HPDE6-E6E7 (cell line): Measurements from ENCODE around the gene PZP.
"Not testable (repeated sequence)": the region's sequence is repeated elsewhere in the genome, so short reads cannot be mapped to it uniquely, and the experiment has no call there.

Experiments
- DNase-seq: peaks from one replicate; pipeline ENCODE4 v3.0.0; 2011; ENCODE audit warnings: missing footprints; ENCODE audit errors: extremely low spot score

PZP gene

DNA sequence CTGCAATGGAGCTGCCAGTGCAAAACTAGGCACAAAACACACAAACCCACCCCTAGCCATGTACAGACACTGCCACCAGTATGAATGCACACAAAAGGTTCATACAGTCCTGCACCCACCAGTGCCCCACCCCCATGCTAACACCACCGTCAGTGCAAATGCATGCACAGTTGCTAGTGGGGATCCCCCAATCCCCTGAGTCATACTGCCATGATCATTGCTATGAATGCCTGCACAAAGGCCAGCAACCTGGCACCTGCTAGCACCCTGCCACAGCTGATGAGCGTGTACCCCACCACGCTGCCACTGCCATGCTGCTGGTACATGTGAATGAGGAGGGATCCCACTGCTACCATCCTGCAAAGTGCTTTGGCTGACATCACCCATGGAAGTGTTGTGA lies 23.9 kb downstream of the PZP start:
- DNase-seq: no peak

DNA sequence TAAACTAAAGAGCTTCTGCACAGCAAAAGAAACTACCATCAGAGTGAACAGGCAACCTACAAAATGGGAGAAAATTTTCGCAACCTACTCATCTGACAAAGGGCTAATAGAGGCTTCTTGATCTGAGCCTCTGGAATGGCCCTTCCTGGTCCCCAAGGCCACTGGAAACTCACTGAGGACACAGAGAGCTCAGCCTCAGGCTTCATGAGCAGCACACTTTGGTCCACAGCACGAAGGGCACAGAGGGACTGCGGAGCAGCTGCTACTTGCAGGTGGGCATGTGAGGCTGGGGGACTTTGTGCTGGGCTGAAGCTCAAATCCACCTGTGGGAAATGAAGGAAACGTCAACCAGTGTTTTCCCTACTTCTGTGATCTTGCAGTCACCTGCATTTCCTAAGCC lies 27.4 kb downstream of the PZP start:
- no peak for DNase-seq

DNA sequence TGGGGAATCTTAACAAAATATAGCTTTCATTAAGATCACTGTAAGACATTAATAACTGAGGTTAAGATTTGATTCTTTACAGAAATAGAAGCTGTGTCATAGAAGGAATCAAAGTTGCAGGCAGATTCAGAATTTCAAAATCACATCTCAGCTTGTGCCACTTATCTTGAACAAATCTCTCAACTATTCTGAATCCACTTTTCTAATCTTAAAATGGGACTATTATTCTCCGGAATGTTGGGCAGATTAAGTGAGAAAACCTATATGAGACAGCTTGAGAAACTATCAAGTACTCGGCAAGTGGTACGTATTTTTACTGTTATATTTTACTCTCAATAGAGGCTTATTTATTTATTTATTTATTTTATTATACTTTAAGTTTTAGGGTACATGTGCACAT lies 28.4 kb downstream of the PZP start:
- no peak for DNase-seq

DNA sequence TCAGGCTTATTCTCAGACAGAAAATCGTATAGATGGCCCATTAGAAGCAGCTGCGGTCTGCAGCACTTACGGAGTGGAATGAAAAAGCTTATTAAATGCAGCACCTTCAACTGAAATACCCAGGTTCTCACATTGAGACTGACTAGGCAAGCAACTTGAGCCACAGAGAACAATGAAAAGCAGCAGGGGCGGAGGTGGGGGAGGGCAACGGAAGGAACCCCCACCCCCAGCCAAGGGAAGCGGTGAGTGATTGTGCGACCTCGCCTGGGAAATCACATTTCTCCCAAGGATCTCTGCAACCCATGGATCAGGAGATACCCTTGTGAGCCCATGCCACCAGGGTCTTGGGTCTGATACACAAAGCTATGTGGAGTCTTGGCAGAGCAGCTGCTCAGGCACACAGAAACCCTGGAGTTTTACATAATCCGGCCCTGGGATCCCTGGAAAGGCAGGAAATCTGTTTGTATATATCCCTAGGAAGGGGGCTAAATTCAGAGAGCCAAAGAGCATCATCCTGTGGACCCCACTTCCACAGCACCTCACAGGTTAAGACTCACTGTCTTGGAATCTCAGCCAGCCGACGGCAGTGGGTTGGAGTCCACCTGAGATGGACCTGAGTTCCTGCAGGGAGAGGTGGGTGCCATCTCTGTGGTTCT lies 38.1 kb downstream of the PZP start:
- no peak for DNase-seq

DNA sequence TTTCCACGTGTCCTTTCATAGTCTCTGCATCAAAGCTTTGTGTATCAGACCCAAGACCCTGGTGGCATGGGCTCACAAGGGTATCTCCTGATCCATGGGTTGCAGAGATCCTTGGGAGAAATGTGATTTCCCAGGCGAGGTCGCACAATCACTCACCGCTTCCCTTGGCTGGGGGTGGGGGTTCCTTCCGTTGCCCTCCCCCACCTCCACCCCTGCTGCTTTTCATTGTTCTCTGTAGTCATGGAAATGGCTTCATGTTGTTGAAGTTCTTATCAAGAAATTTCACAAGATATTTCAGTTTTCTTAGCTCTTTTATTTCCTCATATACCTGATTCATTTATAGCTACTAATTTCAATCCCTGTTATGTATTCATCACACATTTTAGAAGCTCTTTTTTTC lies 40.9 kb downstream of the PZP start:
- not testable (repeated sequence) for DNase-seq

DNA sequence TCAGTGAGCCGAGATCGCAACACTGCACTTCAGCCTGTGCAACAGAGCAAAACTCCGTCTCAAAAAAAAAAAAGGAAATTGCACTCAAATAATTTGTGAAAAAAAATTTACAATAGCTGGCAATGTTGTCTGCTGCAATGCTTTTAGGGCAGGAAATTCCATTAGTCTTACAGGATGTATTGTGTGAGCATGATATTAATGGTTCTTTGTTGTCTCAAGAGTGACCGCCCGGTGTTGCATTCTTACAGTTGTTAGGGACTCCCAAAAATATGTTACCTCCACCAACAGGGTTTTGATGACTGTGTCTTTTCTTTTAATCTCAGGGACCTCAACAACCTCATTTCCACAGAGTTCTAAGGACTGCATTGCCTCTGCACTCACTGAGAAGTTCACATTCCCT lies 44.8 kb downstream of the PZP start:
- DNase-seq: no peak

DNA sequence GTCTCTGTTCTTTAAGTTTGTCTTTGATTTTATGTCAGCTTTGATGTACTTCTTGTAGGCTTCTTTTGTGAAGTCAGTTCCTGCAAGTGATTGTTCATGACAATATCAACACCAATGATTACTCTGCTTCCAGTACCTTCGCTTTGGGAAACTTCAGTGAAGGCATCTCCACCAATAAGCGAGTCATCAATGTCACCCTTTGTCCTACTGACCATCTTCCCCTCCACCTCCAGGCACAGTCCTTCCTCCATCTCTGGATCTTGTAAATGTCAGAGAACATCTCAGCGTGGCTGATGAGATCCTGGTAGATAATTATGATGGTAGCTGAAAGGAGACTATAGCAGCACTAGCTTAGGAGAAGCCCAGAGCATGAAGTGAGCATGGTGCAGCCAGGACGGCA lies 52.1 kb downstream of the PZP start:
- no peak for DNase-seq

DNA sequence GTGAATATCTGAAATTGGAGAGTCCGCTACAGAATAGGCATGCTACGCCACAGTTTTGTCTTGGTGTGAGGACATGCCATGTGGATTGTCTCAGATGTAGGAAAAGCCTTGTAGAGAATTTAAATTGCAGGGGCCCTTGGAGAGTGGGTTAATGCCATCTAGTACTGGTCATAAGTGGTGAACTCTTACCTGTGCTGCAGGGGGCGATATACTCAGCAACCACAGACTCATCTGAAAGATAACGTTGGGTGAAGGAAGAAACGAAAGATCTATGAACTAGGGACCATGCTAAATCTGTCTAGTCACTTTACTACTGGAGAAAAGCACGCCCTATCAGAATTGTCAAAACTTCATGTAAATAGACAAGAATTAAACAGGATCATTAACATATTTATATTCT lies 58.8 kb downstream of the PZP start:
- no peak for DNase-seq

DNA sequence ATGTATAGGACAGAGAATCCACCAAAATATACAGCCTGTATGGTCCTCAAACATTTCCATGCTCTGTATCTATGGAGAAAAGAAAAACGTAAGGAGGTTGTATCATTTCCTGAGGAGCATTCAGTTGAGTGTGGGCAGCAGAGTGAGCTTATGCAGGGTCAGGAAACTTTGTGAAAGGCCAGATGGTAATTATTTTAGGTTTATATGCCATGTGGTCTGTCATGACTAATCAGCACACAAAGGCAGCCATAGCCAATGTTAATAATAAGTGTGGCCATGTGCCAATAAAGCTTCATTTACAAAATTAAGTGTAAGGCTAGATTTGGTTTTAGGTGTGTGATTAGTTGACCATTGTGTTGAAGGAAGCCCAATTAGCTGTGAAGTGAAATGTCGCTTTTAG lies 59.3 kb downstream of the PZP start:
- DNase-seq: no peak

DNA sequence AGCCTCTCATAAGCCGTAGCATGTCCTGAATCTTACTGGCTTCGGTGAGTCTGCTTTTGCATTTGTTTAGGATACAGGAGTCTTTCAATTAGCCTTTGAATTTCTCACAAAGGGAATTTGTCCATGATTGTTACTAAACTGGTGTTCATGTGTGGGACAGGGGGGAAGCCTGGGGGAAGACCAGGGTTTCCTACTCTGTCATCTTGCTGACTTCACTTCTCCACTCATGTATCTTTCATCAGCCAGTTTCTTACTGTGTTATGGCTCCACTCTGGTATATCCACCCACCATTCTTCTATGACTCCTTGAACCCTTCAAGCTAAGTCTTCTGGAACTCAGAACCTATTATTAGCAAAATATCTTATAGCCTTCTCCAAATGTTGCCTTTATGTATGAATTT lies 60.7 kb downstream of the PZP start:
- DNase-seq: no peak

DNA sequence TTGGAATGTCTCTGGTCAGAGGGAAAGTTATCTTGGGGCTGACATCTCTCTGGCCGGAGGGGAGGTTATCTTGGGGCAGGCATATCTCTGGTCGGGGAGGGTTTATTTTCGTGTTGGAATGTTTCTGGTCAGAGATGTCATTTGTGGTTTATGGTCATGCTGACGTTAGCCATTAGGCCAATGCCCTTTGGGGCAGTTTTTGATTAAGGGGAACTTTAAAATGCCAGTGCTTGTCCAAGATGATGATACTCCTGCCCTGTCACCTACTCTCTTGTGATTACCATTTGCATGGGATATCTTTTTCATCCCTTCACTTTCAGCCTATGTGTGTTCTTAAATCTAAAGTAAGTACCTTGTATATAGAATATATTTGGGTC lies 63.5 kb downstream of the PZP start:
- no peak for DNase-seq

DNA sequence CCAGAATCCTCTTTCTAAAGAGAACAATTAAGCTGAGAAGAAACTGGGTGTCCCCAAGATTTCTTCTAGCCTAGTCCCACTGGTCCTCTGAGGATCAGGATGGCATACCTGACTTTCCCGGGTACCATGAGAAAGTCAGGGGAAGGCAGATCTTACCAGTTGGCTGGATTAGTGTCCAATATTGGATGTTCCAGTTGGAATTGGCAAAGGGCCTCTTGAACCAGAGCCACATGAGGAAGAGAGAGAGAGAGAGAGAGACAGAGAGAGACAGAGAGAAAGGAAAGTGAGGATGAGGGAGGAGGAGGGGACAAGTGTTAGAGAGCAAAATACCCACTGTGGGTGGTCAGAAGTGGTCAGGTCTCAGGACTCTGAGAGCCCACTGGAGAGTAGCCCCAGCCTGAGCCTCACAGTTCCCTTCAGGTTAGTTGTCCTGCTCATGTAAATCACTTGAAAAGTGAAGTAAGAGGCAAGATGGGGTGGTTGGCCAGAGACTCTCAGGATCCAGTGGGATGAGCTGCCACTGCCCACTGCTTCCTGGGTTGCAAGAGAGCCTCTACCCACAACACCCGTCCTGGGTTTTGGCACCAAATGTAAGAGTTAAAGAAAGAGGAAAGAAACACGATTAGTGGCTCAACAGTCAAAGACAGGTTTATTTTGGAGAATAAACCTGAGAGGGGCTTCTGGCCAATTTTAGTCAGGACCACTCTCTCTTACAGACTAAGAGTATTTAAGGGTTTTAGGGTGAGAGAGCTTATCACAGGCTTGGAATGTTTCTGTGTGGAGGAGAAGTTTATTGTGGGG lies 64.1 kb downstream of the PZP start:
- no peak for DNase-seq

DNA sequence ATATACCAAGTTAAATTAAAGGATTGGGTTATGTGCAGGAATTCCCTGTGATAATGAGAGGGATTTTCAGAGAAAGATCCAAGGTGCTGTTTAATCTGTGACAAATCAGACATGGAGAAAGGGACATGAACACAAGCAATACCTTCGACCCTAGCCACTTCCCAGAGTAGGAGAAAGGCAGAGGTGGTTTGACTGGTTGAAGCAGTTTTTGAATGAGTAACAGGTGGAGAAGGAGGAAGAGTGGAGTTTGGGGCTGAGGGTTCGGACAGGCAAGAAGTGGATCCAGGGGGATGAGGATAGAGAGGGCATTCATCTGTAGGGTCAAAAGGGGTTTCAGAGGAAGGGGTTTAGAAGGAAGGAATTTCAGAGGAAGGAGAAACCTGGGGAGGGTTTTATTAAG lies 65.1 kb downstream of the PZP start:
- no peak for DNase-seq

DNA sequence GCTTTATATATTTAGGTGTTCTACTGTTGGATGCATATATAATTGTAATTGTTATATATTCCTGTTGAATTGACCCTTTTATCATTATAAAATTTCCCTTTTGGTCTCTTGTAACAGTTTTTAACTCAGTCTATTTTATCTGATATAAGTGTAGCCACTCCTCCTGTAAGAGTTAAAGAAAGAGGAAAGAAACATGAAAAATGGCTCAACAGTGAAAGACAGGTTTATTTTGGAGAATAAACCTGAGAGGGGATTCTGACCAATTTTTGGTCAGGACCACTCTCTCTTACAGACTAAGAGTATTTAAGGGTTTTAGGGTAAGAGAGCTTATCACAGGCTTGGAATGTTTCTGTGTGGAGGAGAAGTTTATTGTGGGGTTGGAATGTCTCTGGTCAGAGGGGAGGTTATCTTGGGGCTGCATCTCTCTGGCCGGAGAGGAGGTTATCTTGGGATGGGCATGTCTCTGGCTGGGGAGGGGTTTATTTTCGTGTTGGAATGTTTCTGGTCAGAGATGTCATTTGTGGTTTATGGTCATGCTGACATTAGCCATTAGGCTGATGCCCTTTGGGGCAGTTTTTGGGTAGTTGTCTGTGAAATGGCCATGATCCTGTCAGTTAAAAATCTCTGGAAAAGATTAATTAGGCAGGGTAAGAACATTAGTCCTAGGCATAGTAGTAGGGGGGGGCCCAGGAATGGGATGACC lies 68.5 kb downstream of the PZP start:
- not testable (repeated sequence) for DNase-seq

DNA sequence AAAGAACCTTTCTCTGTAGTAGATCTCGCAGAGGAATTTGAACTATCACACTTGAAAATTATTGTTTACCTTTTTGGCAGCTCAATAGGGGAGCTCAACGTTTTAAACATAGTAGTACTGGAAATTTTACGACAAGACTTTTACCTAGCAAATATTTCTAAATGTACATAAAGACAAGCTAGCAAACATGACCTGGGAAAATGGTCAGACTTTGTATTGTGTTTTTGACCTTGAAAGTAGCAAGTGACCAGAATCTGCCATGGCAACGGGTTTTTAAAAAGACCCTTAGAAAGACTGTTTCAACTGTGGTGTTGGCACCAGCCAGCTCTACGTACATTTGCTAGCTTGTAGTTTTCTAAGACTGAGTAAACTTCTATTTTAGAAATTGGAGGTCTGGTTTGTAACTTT lies 72.3 kb downstream of the PZP start:
- no peak for DNase-seq

DNA sequence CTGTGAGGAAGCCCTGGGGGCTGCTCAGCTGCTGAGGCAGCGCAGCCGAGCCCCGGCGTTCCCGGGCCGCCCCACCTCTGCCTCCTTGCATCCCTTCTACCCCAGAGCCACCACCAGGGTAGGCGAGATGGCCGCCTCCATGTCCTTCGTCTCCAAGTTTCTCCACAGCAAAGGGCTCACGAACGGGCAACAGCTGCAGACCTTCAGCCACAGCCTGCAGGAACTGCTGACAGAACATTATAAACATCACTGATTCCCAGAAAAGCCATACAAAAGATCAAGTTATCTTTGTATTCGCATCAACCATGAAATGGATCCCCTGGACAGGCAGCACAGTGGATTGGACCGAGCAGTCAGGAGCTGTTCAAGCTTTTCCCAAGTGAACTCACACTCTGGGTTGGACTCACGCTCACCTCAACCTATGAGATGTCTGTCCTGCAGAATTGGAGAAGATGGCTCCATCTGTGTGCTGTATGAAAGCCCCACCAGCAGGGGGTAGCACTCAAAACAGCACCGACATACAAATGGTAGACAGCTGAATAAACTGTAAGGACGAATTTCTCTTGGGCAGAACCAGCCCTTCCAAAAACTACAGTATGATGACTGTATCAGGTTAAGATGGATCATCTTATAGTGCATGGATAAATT lies 73.1 kb downstream of the PZP start:
- DNase-seq: no peak

DNA sequence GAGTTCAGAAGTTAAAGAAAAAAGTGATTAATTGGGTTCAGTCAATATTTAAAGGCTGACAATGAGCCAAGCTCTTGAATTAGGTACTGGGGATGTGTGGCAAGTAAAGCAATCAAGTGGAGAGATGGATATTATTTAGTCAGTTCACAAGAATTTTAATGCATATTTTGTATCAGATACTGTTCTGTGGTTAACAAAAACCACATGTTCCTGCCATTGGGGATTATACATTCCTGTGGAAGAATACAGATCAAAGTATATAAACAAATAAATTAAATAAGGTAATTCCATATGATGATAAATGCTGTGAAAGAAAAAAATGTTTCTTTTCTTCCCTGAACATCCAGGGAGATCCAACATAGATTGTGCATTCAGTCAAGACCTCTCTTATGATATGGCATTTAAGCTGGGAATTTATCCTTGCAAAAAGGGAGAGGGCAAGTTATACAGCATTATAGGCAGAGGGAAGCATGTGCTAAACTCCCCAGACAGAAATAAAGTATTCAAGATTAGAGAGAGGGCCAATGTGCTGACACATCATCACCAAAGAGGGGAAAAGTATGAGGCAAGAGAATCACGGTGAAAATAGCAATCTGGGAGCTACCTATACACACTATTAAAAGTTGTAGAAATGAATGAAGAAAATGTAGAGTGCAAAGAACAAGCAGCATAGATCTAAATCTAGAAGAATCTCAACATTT lies 74.8 kb downstream of the PZP start:
- DNase-seq: no peak

DNA sequence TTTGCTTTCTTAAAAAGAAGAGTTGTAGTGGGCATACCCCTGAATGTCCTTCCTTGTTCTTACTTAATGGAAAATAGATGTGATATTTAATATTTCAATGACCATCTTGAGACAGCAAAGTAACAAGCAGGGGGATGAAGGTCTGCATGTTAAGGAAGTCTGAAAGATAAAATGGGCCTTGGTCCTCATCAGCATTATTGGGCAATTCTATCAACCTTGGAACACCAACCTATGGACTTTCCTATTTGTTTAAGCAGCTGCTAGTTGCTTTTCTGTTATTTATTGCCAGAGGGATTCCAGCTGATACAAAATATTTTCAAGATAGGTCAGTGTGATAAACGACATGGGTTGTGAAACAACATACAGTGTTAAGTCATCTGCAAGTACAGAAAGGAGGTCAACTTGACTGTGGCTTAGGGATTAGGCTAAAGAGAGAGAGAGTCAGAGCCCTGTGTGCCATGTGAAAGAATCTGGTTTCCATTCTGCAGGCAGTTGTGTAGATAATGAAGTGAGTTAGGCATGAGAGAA lies 76.1 kb downstream of the PZP start:
- no peak for DNase-seq

DNA sequence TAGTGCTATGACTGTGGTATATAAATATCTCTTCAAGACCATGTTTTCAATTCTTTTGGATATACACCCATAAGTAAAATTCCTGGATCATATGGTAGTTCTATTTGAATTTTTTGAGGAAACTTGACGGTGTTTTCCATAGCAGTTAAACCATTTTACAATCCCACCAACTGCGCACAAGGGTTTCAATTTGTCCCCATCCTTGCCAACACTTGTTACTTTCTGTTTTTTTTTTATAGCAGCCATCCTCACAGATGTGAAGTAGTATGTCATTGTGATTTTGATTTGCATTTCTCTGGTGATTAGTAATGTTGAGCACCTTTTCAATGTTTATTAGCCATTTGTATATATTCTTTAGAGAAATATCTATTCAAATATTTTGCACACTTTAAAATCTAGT lies 78.0 kb downstream of the PZP start:
- no peak for DNase-seq

DNA sequence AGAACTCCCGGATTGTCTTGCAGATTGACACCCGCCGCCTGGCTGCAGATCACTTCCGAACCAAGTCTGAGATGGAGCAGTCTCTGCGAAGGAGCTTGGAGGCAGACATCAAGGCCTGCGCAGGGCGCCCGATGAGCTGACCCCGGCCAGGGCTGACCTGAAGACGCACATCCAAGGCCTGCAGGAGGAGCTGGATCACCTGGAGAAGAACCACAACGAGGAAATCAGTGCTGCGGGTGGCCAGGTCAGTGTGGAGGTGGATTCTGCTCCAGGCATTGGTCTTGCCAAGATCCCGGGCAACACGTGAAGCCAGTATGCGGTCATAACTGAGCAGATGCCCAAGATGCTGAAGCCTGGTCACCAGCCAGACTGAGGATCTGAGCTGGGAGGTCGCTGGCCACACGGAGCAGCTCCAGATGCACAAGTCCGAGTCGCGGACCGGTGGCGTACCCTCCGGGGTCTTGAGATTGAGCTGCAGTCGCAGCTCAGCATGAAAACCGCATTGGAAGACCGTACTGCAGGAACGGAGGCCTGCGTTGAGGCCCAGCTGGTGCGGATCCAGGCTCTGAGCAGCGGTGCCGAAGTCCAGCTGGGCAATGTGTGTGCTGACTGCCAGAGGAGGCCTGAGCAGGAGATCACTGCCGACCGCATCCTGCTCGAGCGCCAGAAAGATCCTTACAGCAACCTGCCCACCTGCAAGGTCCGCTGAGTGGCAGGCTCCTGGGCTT lies 80.1 kb downstream of the PZP start:
- DNase-seq: no peak

DNA sequence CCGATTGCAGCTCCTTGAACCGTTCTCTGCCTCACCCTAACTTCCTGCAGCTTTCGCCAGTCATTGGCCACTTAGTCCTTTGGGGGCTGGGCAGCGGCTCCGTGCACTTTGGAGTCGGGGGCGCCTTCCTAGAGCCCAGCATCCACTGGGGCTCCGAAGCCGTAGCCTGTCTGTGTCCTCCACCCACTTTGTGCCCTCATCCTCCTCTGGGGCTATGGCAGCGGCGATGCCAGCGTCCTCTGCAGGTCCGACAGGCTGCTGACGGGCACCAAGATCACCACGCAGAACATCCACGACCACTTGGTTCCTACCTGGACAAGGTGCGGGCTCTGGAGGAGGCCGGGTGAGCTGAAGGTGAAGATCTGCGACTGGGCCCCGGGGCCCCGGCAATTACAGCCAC lies 80.7 kb downstream of the PZP start:
- no peak for DNase-seq
